GM18519 (cell line): ENCODE results near the gene SMPD3.

Source experiments
- ATAC-seq: cut with Tn5 transposase; IDR thresholded peaks from one replicate; pipeline ENCODE4 v1.9.1; 2021; ENCODE audit warnings: mild to moderate bottlenecking, moderate library complexity; ENCODE audit not compliant: unreplicated experiment, low FRiP score

SMPD3 gene

GRCh38 chr16:68385371-68385770 is 62.9 kb downstream of the SMPD3 start:
- ATAC-seq = no peak

GRCh38 chr16:68384288-68385161 is 63.8 kb downstream of the SMPD3 start:
- ATAC-seq = no peak

GRCh38 chr16:68383858-68384257 is 64.5 kb downstream of the SMPD3 start:
- ATAC-seq = no peak

- no peak for ATAC-seq
These were observed 66.0 kb downstream of the SMPD3 start for GRCh38 chr16:68382296-68382718.

- ATAC-seq = no peak
These were observed 67.0 kb downstream of the SMPD3 start for GRCh38 chr16:68381363-68381724.

GRCh38 chr16:68380676-68381362 is 67.5 kb downstream of the SMPD3 start:
- no peak for ATAC-seq

- no peak for ATAC-seq
These were observed 68.0 kb downstream of the SMPD3 start for GRCh38 chr16:68380348-68380670.

GRCh38 chr16:68379472-68380347 is 68.6 kb downstream of the SMPD3 start:
- ATAC-seq = no peak

GRCh38 chr16:68378436-68379415 is 69.6 kb downstream of the SMPD3 start:
- ATAC-seq = no peak

- ATAC-seq = no peak
These were observed 70.5 kb downstream of the SMPD3 start for GRCh38 chr16:68377667-68378393.

- no peak for ATAC-seq
These were observed 71.1 kb downstream of the SMPD3 start for GRCh38 chr16:68377221-68377620.

GRCh38 chr16:68376590-68376989 is 71.7 kb downstream of the SMPD3 start:
- no peak for ATAC-seq

- ATAC-seq = no peak
These were observed 72.3 kb downstream of the SMPD3 start for GRCh38 chr16:68375801-68376536.

GRCh38 chr16:68374961-68375660 is 73.2 kb downstream of the SMPD3 start:
- no peak for ATAC-seq

- no peak for ATAC-seq
These were observed 74.0 kb downstream of the SMPD3 start for GRCh38 chr16:68374246-68374805.

GRCh38 chr16:68373528-68374245 is 74.6 kb downstream of the SMPD3 start:
- ATAC-seq = no peak

- no peak for ATAC-seq
These were observed 75.5 kb downstream of the SMPD3 start for GRCh38 chr16:68372806-68373205.
